Trophoblast cell (in vitro differentiated cells and primary cell): ENCODE data around the gene MEIOSIN.
A peak's percentile ranks its signal among the peaks of the same experiment; 100 is the strongest.

Source experiments
- DNase-seq, 2 donors: peaks; one replicate each; pipeline ENCODE4 v3.0.0-alpha.2; 2016
- H2AFZ ChIP-seq: 2 replicates; pipeline ENCODE4 v1.6.1; 2013; ENCODE audit warnings: low read length, moderate library complexity, mild to moderate bottlenecking; ENCODE audit not compliant: insufficient read depth, poor library complexity
- H2AK5ac ChIP-seq: 2 replicates; pipeline ENCODE4 v1.6.1; 2013; ENCODE audit warnings: mild to moderate bottlenecking, low read length
- H2BK120ac ChIP-seq: 2 replicates; pipeline ENCODE4 v1.6.1; 2013; ENCODE audit warnings: low read length, mild to moderate bottlenecking, moderate library complexity; ENCODE audit not compliant: insufficient read depth, poor library complexity
- H2BK12ac ChIP-seq: 2 replicates; pipeline ENCODE4 v1.6.1; 2013; ENCODE audit warnings: mild to moderate bottlenecking, low read length, moderate library complexity
- H2BK5ac ChIP-seq: 2 replicates; pipeline ENCODE4 v1.6.1; 2013; ENCODE audit warnings: low read length, low read depth, moderate library complexity, mild to moderate bottlenecking; ENCODE audit not compliant: poor library complexity
- H3K14ac ChIP-seq: 2 replicates; pipeline ENCODE4 v1.6.1; 2013; ENCODE audit warnings: mild to moderate bottlenecking, low read length
- H3K18ac ChIP-seq: 2 replicates; pipeline ENCODE4 v1.6.1; 2013; ENCODE audit warnings: mild to moderate bottlenecking, low read length
- H3K23ac ChIP-seq: 2 replicates; pipeline ENCODE4 v1.6.1; 2013; ENCODE audit warnings: low read length
- H3K27ac ChIP-seq: 2 replicates; pipeline ENCODE4 v1.5.1; 2013; ENCODE audit warnings: low read depth, mild to moderate bottlenecking, inconsistent platforms, low read length, moderate library complexity
- H3K27me3 ChIP-seq: 2 replicates; pipeline ENCODE4 v1.6.1; 2013; ENCODE audit warnings: inconsistent platforms, mild to moderate bottlenecking, low read length, moderate library complexity; ENCODE audit not compliant: insufficient read depth
- H3K36me3 ChIP-seq, 2 experiments: 1 replicate in 1 of 2; 2 replicates in 1 of 2; pipeline ENCODE4 v1.6.1; 2013; ENCODE audit warnings: low read length in 2 of 2, mild to moderate bottlenecking in 2 of 2, moderate library complexity in 1 of 2; ENCODE audit not compliant: insufficient read depth in 2 of 2, control insufficient read depth in 1 of 2
- H3K4ac ChIP-seq: 2 replicates; pipeline ENCODE4 v1.6.1; 2013; ENCODE audit warnings: low read depth, mild to moderate bottlenecking, low read length, moderate library complexity
- H3K4me1 ChIP-seq, 2 experiments: 1 replicate in 1 of 2; 2 replicates in 1 of 2; pipeline ENCODE4 v1.6.1; 2013; ENCODE audit warnings: low read length in 2 of 2, mild to moderate bottlenecking in 2 of 2, moderate library complexity in 1 of 2; ENCODE audit not compliant: insufficient read depth in 2 of 2, control insufficient read depth in 1 of 2
- H3K4me2 ChIP-seq: 2 replicates; pipeline ENCODE4 v1.6.1; 2013; ENCODE audit warnings: inconsistent platforms, mild to moderate bottlenecking, low read length, moderate library complexity
- H3K4me3 ChIP-seq: 2 replicates; pipeline ENCODE4 v1.5.1; 2013; ENCODE audit warnings: mild to moderate bottlenecking, low read depth, low read length, inconsistent platforms
- H3K79me1 ChIP-seq: one replicate; pipeline ENCODE4 v1.6.1; 2013; ENCODE audit warnings: low read length
- H3K79me2 ChIP-seq: 2 replicates; pipeline ENCODE4 v1.6.1; 2013; ENCODE audit warnings: low read length, mild to moderate bottlenecking; ENCODE audit not compliant: control insufficient read depth, insufficient read depth, poor library complexity
- H3K9ac ChIP-seq: 2 replicates; pipeline ENCODE4 v1.6.1; 2013; ENCODE audit warnings: mild to moderate bottlenecking, low read length
- H3K9me3 ChIP-seq: 2 replicates; pipeline ENCODE4 v1.6.1; 2013; ENCODE audit warnings: low read depth, mild to moderate bottlenecking, control low read depth, inconsistent platforms, low read length; ENCODE audit not compliant: insufficient read depth
- H4K12ac ChIP-seq: 2 replicates; pipeline ENCODE4 v1.6.1; 2013; ENCODE audit warnings: low read depth, mild to moderate bottlenecking, low read length, moderate library complexity
- H4K8ac ChIP-seq: 2 replicates; pipeline ENCODE4 v1.6.1; 2013; ENCODE audit warnings: low read depth, mild to moderate bottlenecking, low read length, moderate library complexity
- H4K91ac ChIP-seq: one replicate; pipeline ENCODE4 v1.6.1; 2013; ENCODE audit warnings: low read depth, mild to moderate bottlenecking, low read length, moderate library complexity
- WGBS: extraction: QIAGEN DNeasy Blood & Tissue Kit; methylation state at CpG from one replicate; pipeline ENCODE4 v1.1.7; 2013; ENCODE audit warnings: missing lambda C conversion rate; ENCODE audit not compliant: insufficient read length, insufficient coverage; ENCODE audit errors: extremely low coverage; 5-methylcytosine and 5-hydroxymethylcytosine counted together

Gene MEIOSIN

GRCh38 chr19:45781214-45782161 lies 48.2 kb downstream of the MEIOSIN start:
- no peak overlapping the region for H3K23ac ChIP-seq
- peaks cover 27 to 33% of the 10 kb centered on the region in 2 experiments for H3K4me1 ChIP-seq
- H3K9ac ChIP-seq: no peak overlapping the region
- no peak overlapping the region for H2BK5ac ChIP-seq
- no peak overlapping the region for H3K4ac ChIP-seq
- H3K14ac ChIP-seq: no peak overlapping the region
- H3K79me1 ChIP-seq: peaks cover 8% of the 10 kb centered on the region
- H2BK120ac ChIP-seq: no peak overlapping the region
- H4K91ac ChIP-seq: no peak overlapping the region
- H2AK5ac ChIP-seq: no peak overlapping the region
- H3K18ac ChIP-seq: no peak overlapping the region
- no peak overlapping the region for H2AFZ ChIP-seq
- no peak overlapping the region for H3K4me2 ChIP-seq
- no peaks in the 10 kb centered on the region for H3K79me2 ChIP-seq
- WGBS: no CpG with 5 or more reads among the region's 17 CpGs
- no peaks in the 10 kb centered on the region for H3K9me3 ChIP-seq
- H2BK12ac ChIP-seq: no peak overlapping the region
- H4K8ac ChIP-seq: no peak overlapping the region
- no peaks in the 10 kb centered on the region for H3K27me3 ChIP-seq
- H4K12ac ChIP-seq: no peak overlapping the region
- H3K36me3 ChIP-seq: peaks cover 40 to 44% of the 10 kb centered on the region in 2 experiments
- DNase-seq: peak in 1 of 2 donors; percentile 31
- no peak overlapping the region for H3K27ac ChIP-seq
- H3K4me3 ChIP-seq: no peak overlapping the region

GRCh38 chr19:45782162-45782691 lies 49.0 kb downstream of the MEIOSIN start, which contains the start of gene DMPK:
TSS of gene DMPK (minus strand) at chr19:45782490. CDS start at chr19:45782352, 138 bp downstream.
- H3K79me2 ChIP-seq: no peaks in the 10 kb centered on the region
- H4K12ac ChIP-seq: peak within 1 kb of the TSS; percentile 26
- peak within 1 kb of the TSS; percentile 15 for H4K91ac ChIP-seq
- no peak within 1 kb of the TSS for H2AFZ ChIP-seq
- no peak within 1 kb of the TSS for H3K23ac ChIP-seq
- peak within 1 kb of the TSS; percentile 10 for H2BK12ac ChIP-seq
- peaks cover 40 to 45% of the 10 kb centered on the region in 2 experiments for H3K36me3 ChIP-seq
- H3K18ac ChIP-seq: peak within 1 kb of the TSS; percentile 47
- no peak within 1 kb of the TSS for H3K9ac ChIP-seq
- H3K4me1 ChIP-seq: peaks cover 27 to 33% of the 10 kb centered on the region in 2 experiments
- no peak for DNase-seq
- H2AK5ac ChIP-seq: peak within 1 kb of the TSS; percentile 25
- H4K8ac ChIP-seq: peak within 1 kb of the TSS; percentile 51
- no CpG with 5 or more reads among the region's 18 CpGs for WGBS
- H3K79me1 ChIP-seq: peaks cover 8% of the 10 kb centered on the region
- H3K14ac ChIP-seq: peak within 1 kb of the TSS; percentile 34
- H3K27ac ChIP-seq: peak within 1 kb of the TSS; percentile 63
- no peak within 1 kb of the TSS for H3K4ac ChIP-seq
- peak within 1 kb of the TSS; percentile 43 for H2BK5ac ChIP-seq
- H3K4me3 ChIP-seq: no peak within 1 kb of the TSS
- no peaks in the 10 kb centered on the region for H3K9me3 ChIP-seq
- H3K4me2 ChIP-seq: peak within 1 kb of the TSS; percentile 53
- no peaks in the 10 kb centered on the region for H3K27me3 ChIP-seq
- H2BK120ac ChIP-seq: peak within 1 kb of the TSS; percentile 39

DNA sequence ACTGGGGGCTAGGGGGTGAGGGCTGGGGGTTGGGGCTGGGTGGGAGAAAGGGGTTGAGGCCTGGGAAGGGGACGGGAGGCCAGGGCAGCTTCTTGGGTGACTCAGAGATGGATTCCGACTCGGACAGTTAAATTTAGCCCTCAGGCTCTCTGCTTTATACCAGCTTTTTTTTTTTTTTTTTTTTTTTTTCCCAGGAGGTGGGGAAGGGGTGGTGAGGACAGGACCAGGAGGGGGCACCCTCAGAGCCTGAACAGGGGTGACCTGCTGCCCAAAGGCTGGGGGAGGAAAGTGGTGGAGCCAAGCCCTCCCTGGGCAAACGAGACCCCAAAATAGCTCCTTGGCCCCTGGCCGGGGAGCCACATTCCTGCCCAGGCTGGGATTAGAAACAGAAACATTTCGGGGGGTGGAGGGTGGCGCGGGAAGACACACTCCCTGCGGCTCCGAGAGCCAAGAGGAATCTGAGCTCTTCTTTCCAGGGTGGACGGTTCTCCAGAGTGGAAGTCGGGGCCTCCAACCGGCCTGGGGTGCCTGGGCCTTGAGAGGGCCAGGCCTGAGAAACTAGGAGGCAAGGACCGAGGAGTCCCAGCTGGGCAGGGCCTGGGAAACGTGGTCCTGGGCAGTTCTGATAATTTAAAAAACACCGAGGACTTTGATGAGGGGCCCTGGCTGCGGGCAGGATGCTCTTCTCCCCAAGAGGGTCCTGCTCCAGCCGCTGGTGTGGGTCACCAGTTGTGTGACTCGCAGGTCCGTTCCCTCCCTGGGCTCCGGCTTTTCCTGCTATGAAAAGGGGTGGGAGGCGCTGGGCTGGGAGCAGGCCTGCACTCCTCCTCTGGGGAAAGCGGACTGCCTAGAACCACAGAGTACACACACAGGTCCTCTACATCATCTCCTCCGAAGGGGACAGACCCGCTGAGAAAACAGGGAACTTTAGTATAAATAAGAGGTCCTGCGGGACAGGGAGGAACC lies 49.9 kb downstream of the MEIOSIN start:
- H2BK12ac ChIP-seq: peak overlapping the region; percentile 10
- peaks cover 8% of the 10 kb centered on the region for H3K79me1 ChIP-seq
- peak overlapping the region; percentile 43 for H2BK5ac ChIP-seq
- H3K23ac ChIP-seq: no peak overlapping the region
- no peaks in the 10 kb centered on the region for H3K27me3 ChIP-seq
- peak overlapping the region; percentile 25 for H2AK5ac ChIP-seq
- DNase-seq: peak in 1 of 2 donors; percentile 44
- H3K27ac ChIP-seq: peak overlapping the region; percentile 63
- H3K18ac ChIP-seq: peak overlapping the region; percentile 47
- no peaks in the 10 kb centered on the region for H3K9me3 ChIP-seq
- no peak overlapping the region for H3K4ac ChIP-seq
- no peak overlapping the region for H3K9ac ChIP-seq
- H3K79me2 ChIP-seq: no peaks in the 10 kb centered on the region
- WGBS: no CpG with 5 or more reads among the region's 26 CpGs
- H3K14ac ChIP-seq: peak overlapping the region; percentile 34
- H2BK120ac ChIP-seq: peak overlapping the region; percentile 39
- no peak overlapping the region for H3K4me3 ChIP-seq
- peak overlapping the region; percentile 53 for H3K4me2 ChIP-seq
- no peak overlapping the region for H2AFZ ChIP-seq
- H3K4me1 ChIP-seq: peaks cover 27 to 33% of the 10 kb centered on the region in 2 experiments
- H4K91ac ChIP-seq: no peak overlapping the region
- H4K12ac ChIP-seq: peak overlapping the region; percentile 26
- H3K36me3 ChIP-seq: peaks cover 37 to 39% of the 10 kb centered on the region in 2 experiments
- peak overlapping the region; percentile 51 for H4K8ac ChIP-seq

- Histone ChIP-seq H2BK12ac (no peak overlapping the region), H3K79me1 (peaks cover 8% of the 10 kb centered on the region), H4K12ac (no peak overlapping the region), H3K9ac (no peak overlapping the region), H2AFZ (no peak overlapping the region), H3K4ac (no peak overlapping the region), H4K91ac (no peak overlapping the region), H2AK5ac (no peak overlapping the region), H3K27ac (no peak overlapping the region), H4K8ac (no peak overlapping the region), H2BK5ac (no peak overlapping the region), H3K18ac (no peak overlapping the region), H3K9me3 (no peaks in the 10 kb centered on the region), H3K79me2 (no peaks in the 10 kb centered on the region), H3K23ac (no peak overlapping the region), H2BK120ac (no peak overlapping the region), H3K27me3 (no peaks in the 10 kb centered on the region), H3K14ac (no peak overlapping the region), H3K4me3 (no peak overlapping the region), H3K4me1 (peaks cover 27 to 33% of the 10 kb centered on the region in 2 experiments), H3K4me2 (no peak overlapping the region), H3K36me3 (peaks cover 43% of the 10 kb centered on the region in 2 experiments)
- no peak for DNase-seq
- no CpG with 5 or more reads among the region's 4 CpGs for WGBS
Measured at GRCh38 chr19:45784096-45784495, 50.9 kb downstream of the MEIOSIN start.
